GM21390 (cell line): ENCODE measurements around the gene KRTAP3-2.

Source experiments
- ATAC-seq: cut with Tn5 transposase; IDR thresholded peaks from one replicate; pipeline ENCODE4 v1.9.1; 2021; ENCODE audit not compliant: unreplicated experiment

The KRTAP3-2 gene

DNA sequence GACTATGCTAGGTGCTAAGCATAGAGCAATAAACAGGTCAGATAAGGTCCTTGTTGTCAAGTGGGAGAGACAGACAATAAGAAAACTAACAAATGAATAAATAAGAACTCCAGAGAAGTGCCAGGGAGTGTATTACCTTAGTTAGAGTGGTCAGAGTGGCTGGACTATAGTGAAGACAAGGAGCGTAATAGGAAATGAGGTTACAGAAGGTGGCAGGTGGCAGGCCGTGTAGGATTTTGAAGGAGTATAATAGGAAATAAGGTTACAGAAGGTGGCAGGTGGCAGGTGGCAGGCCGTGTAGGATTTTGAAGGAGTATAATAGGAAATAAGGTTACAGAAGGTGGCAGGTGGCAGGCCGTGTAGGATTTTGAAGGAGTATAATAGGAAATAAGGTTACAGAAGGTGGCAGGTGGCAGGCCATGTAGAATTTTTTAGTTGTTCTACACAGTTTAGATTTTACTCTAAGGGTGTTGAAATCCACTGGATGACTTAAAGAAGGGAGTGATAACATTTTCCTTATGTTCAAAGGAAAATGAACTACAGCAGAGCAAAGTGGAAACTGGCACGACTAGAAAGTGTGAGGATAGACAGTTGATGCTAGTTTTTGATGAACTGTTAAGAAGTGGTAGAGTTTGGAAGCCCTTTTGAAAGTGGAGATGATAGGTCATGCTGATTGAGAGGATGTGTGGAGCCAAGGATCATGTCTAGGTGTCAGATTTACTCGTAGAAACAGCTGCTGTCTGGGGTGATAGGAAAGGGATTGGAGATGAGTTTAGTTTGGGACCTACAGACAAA is 12.8 kb upstream of the KRTAP3-2 start:
- ATAC-seq = no peak

DNA sequence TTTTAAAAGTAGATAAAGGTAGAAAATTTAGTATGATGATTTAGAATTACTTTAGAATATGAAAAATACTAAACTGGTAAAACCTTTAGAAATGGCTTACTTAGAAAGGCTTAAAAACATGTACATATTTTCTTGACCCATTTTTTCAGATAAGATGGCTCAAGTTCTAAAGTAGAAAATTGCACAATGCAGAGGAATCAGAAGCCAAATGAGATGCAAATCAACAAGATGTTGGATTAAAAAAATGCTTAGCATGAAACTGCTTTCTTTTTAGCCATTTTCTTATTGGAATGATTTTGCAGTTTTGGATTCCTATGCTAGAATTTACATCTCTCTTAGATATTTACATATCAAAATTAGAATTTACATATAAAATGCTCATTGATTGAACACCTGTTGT is 10.7 kb upstream of the KRTAP3-2 start:
- ATAC-seq = no peak

DNA sequence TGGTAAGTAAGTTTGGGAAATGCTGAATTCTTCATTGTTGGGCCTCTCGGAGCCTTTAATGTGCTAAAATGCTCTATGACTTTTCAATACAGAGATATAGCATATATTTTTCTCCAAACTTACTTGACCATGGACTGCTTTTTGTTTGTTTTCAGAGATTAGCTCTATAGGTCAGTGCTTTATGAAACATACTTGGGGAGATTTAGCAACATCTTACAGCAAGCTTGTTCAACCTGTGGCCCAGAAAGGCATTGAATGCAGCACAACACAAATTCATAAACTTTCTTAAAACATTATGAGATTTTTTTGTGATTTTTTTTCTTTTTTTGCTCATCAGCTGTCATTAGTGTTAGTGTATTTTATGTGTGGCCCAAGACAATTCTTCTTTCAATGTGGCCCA is 10.2 kb upstream of the KRTAP3-2 start:
- ATAC-seq = no peak

DNA sequence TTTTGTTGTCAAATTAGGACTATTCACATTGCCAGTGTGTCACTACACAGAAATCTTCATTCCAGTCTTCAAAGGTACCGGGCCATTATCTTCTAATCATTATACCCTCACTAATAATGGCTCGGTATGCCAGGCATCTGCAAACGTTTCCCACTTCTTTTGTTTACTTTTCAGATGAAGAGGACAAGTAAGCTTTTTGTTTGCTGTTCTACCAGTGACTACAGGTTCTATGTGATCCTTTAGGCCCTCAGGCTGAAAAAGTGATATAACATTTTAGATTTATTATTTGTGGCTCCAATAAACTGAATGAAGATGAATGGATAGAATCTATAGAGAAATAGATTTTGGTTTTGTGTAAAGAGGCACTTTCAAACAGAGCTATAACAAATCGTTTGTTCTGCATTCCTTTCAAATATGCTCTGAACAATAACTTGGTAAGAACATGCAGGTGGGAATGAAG is 9.6 kb upstream of the KRTAP3-2 start:
- no peak for ATAC-seq

DNA sequence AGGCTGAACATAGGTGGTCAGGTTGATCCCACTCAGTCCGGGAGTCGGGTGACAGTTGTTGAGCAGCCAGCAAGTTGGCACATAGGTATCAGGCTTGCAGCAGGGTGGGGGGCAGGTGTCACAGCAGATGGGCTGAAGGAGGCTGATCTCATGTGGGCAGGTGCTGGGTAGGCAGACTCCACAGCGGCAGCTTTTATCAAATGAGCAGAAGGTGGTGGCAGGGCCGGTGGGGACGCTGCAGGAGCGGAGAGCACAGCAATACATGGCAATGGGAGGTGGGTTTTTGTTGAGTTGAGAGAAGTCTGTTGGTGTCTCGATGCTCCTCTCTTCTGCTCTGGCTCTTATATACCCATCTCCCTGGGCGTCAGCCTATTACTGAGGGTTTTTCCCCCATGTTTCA is 9.1 kb upstream of the KRTAP3-2 start, which contains the start of gene KRTAP3-1:
TSS of gene KRTAP3-1 (minus strand) at position 318 of the 400 bp plus-strand sequence. CDS start at position 264, 54 bp downstream.
- no peak for ATAC-seq

DNA sequence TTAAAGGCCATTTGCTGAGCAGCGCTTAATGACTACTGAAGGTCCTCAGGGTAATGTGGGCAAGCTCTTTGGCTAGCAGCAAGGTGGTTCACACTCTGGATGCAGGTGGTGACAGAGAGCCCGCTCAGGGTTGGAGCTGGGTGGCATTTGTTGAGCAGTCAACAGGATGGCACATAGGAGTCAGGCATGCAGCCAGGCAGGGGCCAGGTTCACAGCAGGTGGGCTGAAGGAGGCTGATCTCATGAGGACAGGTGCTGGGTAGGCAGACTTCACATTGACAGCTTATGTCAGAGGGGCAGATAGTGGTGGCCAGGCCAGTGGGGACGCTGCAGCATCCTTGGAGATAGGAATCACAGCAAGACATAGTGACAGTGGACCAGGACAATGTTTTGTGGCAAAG is 4.7 kb upstream of the KRTAP3-2 start:
- ATAC-seq = no peak

DNA sequence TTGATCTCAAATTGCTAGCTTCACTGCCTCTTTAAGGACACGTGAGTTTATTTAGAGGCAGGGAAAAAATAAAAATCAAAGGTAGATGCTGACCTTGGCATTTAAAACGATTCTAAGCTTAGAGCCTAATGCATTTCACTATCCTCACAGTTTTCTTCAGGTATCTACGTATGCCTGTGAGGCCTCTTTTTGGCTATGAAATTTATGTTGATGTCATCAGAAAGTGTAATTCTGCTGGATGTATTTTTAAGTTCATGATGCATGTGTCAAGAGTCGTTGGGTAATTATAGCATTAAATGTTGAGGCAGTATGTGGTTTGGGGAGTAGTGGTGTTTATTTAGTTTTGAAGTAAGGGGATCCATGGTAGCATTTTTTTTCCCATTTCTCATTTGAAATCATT is 4.2 kb upstream of the KRTAP3-2 start:
- ATAC-seq = no peak

DNA sequence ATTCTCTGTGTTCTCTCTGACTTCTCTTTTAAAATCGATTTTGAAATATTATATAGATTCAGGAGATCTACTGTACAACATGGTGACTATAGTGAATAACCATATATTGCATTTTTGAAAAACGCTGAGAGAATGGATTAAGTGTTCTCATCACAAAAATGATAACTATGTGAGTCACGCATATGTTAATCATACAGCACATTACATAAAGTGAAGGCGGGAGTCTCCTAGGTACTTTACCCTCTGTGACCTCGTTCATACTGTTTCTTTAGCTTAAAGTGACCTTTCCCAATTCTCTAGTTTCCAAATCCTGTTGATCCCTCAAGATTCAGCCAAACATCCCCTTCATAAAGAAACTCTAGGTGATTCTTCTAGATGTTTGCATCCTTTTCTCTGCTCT is 3.1 kb upstream of the KRTAP3-2 start:
- no peak for ATAC-seq

DNA sequence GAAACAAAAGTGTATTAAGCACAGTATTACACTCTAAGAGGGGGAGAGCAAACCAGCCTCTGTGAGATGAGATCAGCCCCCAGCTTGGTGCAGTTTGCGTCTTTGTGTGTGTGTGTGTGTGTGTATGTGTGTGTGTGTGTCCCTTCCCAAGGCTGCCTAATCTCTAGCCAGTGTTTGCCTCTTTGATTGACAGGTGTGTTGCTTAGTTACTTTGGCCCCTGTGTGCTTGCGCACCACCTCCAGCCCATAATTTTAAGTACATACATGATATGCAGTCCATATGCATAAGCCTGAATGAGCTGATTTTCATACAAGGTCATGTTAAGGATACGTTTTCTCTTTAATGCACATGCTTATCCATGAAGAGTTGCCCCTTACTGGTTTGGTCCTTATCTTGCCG is 2.1 kb upstream of the KRTAP3-2 start:
- ATAC-seq = no peak

DNA sequence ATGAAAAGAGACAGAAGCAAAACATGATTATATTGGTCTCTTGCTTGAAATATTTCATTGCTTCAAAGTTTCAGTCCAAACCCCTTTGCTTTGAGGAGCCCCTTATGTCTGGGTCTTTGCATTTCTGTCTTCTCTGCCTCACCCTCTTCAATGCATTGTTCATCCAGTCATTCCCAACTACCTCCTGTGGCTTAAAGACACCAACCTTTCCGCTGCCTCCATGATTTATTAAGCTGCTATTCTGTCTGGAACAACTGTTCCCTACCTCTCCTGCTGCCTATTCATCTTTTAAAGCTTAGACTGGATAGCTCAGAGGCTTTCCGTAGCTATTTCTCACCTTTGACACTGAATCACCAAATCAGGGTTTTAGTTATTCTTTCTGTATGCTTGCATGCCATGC is 2.3 kb downstream of the KRTAP3-2 start:
- ATAC-seq = no peak

DNA sequence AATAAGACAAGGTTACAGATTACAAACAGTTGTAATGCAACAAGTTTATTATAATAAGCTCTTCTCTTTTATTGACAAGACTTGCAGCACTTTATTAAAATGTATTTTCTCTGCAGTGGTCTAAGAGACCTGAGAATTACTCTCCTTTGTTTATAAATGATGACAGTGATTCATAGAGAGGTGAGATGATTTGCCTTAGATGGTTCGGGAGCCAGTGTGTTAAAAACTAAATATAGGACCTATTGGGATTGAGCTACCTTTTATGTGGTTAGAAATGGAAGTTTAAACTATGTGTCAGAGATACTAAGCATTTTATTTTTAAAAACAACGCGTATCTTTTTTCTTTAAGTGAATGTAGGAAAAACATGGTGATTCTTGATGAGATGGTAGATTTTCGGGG is 2.9 kb downstream of the KRTAP3-2 start:
- no peak for ATAC-seq

DNA sequence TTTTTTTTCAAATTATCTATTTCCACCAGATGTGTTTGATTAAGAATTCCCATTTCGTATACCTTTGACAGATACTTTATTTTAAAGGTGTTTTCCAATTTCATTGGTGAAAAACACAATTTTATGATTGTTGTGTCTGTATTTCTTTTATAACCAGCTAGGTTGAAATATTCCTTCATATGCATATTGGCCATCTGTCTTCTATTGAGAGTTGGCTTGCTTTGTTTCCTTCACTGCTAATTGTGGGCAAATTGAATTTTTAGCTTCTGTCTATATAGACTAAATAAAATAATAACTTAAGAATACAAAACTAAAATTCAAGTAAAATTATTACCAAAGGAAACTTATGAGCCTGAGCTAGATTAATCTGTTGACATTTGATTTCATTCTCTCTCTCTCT is 4.6 kb downstream of the KRTAP3-2 start:
- ATAC-seq = no peak

DNA sequence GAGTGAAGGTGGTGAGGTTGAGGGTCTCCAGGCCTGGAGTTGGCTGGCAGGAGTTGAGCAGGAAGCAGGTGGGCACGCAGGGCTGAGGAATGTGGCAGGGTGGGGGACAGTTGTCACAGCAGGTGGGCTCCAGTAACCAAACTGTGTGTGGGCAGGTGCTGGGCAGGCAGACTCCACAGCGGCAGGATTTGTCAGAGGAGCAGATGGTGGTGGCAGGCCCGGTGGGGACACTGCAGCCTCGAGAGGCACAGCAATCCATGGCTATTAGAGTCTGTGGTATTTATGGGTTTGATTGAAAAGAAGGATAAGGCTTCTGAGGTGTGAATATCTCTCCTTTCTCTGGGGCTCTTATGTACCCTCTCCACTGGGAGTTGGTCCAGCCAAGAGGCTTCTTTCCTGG is 5.9 kb downstream of the KRTAP3-2 start, which contains the start of gene KRTAP3-3:
TSS of gene KRTAP3-3 (minus strand) at position 326 of the 400 bp plus-strand sequence. CDS start at position 259, 67 bp downstream.
- no peak for ATAC-seq

DNA sequence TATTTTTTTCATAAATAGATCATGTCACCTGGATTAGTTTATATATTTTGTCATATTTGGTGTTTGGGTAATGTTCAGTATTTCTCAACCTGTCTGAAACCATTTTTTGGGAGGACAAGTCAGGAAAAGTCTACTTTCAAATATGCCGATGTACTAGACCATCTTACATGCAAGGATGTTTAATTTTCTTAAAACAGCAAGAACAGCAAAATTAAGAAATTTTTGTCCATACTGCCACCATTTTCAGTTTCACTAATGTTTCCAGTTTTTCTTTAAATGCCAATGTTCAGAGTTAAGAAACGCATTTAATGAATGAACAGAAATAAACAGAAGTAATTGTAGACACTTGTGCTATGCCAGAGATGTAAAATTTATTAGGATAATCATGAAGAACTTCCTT is 6.6 kb downstream of the KRTAP3-2 start:
- no peak for ATAC-seq

DNA sequence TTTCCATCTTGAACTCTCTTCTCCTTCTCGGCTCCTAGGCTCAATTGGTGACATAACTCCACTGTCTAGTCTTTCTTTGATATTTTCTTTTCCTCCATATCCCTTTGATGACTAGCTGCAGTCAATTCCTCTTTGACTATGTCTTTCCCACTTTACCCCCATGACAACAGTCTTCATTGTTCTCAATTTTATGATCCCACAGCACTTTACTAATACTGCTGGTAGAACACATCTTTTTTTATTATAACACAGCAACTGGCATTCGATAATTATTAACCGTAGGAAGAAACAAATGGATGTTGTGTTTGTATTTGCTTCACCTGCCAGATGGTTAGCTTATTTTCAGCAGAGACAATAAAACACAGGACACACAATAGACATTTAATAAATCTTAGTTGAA is 7.0 kb downstream of the KRTAP3-2 start:
- ATAC-seq = no peak

DNA sequence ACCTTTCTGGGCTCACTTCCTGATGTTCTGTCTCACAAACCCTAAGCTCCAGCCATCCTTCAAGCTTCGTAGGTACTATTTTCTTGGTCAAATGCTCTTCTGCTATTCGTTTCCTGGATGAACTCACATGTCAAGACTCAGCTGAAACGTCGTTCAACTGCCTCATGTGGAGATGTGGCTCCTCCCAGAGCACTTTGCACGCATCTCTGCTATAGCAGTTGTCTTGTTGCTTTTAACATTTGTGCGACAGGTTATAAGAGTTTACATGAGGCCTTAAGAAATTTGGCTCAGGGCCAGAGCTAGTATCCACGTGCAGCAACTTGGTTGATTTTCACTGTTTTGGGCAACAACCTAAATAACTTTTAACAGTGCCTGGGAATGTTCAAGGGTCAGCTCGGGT is 12.8 kb downstream of the KRTAP3-2 start:
- no peak for ATAC-seq

DNA sequence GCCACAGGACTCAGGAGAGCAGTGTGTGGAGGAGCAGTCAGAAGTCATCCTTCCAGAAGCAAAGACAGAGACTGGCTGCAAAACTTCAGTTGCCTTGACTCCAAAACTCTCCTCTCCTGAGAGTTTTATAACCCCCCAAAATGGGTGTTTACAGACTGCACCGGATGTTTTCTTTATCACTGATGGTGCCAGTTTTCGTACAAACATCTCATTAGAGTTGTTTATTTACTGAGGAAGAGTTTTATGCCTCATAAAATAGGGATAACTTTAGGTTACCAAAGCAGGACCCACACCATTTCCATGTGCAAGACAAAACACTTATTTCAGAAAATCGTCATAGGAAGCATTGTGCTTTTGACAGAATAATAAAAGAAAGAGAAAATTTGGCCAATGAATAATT is 15.5 kb downstream of the KRTAP3-2 start, which contains the start of gene KRT40:
TSS of gene KRT40 (minus strand) at position 101 of the 400 bp plus-strand sequence. CDS start at position 48, 53 bp downstream.
- no peak for ATAC-seq

DNA sequence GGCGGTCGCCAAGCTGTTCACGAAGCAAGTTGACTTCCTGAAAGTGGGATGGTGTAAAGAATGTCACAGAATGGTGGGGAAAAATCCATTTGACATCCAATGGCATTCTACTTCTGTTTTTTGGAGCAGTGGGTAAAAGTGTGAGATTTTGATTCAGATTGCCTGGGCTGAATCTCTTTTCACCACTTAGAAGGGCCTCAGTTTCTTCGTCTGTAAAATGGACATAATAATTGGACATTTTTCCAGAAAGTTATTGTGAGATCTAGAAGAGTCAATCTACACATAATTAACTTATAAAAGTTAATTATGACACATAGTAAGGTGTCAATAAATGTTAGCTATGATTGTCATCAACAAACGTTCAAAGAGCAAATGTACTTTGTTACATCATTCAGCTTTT is 18.6 kb downstream of the KRTAP3-2 start:
- ATAC-seq = no peak

DNA sequence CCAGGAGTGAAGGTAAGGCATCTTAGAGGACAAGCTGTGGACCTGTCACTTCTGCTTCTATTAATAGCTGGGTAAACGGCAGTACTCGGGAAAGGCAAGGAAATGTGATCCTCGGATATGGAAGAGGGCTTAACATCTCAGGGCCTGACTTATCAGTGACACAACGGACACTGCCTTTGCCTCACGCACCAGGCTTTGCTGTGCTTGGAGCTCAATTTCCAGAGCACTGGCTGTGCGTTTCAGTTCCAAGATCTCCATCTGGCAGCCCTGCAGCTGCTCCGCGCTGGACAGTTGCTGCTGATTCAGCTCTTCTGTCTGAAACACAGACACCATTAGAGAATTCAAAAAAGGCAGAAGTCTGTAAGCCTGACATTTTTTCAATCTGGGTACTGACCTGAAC is 19.1 kb downstream of the KRTAP3-2 start:
- no peak for ATAC-seq

DNA sequence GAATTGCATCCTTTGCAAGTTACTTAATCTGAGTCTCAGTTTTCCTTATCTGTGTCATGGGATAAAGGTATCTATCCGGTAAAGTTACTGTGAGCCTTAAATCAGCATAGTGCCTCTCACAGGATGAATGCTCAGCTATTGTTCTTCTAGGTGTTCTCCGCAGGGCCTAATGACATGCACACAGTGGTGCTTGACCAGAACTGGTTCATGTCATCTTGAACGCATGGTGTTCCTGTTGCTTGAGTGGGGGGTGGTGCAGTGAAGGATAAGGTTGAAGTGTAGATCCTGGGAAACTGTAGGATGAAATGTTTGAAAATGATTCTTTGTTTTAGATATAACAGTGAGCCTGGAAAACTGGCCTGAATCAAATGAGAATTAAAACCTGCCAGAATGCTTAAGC is 19.6 kb downstream of the KRTAP3-2 start:
- no peak for ATAC-seq

DNA sequence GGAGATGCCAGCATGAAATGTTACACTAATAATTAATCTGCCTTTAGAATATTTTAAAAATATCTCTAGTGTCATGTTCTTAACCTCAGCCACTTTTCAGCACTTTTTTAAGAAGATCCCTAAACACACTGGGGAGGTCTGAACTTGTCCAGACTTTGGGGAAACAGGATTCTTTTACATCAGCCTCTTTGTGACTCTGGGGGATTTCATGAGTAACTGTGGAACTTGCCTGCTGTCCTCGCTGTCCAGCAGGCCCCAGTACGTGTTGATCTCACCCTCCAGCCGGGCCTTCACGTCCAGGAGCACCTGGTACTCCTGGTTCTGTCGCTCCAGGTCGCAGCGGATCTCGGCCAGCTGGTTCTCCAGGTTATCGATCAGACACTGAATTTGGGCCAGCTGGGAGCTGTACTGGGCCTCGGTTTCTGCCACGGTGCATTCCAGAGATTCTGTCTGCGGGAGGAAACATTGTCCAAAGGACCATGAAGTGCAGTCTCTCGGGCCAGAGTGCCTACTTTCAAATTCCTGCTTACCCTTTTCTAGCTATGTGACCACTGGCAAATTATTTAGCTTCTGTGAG is 21.0 kb downstream of the KRTAP3-2 start:
- ATAC-seq = no peak

DNA sequence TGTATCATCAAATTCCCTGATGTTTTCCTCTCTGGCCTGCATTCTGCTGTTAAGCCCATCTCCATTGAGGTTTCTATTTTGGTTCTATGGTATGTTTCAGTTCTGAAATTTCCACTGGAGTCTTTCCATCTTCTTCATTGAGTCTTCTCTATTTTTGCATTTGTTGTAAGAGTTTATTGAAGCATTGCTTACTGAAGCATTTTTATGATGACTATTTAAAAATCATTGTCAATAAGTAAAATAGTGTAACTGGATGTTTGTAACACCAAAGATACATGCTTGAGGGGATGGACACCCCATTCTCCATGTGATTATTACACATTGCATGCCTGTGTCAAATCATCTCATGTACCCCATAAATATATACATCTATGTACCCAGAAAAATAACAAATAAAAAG is 24.2 kb downstream of the KRTAP3-2 start:
- no peak for ATAC-seq
